Medulla oblongata (tissue), 1 donor: ENCODE data around the gene PRPF18.

Source experiments
- DNase-seq: peaks from one replicate; pipeline ENCODE4 v3.0.0-alpha.2; 2015; ENCODE audit errors: extremely low spot score

PRPF18 gene

DNA sequence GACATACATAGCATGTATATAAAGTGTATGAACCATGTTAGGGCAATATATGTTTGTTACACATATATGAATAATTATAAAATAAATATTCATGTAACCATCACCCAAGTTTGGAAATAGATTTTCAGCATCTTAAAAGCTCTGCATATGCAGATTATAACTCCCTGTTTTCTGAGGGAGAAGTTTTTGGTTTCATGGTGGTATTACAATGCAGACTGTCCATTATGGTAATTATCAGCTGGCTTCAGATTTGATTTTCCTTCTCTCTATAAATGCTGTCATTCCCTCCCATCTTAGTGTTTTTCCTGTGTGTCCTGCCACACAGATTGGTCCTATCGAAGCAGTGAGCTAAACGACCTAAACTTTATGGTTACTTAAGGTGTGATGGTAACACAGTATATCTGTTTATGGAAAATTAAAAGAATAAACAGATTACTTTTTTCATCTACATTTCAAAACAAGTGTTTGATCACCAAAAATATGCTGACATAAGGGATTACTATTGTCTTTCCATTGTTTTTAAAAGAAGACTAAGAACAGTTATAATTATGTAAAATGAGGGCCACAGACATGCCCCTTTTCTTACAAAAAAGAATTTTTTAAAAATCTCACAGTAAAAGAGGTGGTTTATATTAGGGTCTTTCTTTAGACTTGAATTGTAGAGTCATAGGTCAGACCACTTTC lies 17.7 kb downstream of the PRPF18 start:
- DNase-seq: no peak

DNA sequence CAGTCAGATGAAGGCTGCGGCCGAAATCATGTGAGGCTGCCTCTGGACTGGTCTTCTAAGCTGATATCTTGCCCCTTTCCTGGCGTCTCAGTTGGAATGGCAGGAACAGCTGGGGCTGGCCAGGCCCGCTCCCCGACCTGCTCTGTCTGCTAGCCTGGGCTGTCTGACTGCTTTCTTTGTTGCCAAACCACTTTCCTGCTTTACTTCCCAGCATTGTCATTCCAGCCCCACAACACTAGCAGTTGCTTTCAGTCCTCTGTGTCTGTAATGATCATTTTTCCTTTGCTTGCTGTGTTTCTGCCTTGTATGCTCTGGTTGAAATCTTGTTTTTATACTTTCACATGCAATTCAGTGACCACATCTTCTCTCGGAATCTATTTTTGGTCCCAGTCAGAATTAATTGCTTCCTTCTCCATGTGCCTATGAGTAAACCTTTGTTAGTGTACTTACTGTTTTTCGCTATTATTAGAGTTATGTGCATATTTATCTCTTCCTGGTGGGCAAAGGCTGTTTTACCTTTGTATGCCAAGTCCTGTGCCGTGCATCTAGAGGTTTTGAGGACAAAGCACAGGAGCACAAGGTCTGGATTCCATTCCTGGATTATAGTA lies 21.6 kb downstream of the PRPF18 start:
- peak; percentile 70 for DNase-seq

DNA sequence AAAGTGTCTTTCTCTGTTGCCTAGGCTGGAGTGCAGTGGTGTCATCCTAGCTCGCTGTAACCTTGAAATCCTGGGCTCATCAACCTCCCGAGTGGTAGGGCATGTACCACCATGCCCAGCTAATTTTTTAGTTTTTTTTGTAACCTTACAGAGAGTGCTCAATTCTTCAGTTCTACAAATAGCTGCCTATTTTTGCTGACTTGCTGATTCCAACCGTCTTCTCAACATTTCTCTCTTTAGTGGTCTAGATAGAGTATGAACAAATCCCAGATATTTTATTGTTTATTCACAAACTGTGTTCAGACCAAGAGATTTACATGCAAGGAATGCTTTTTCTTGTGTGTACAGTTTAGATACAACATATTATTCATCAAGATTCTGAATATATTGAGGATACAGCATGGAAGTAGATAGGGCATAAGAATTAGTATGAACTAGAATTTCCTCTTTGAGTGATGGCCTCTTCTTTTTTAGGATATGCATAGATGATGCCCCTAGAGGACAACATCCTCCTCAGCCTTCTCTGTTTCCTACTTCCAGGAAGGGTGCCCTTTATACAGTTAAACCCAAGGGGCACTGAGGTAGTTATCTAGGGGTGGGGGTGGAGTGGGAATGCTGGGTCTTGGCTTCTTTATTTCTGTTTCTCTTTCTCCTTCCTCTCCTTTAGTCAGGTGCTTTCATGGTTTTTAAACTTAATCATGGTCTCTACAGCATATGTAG lies 26.0 kb downstream of the PRPF18 start:
- DNase-seq: no peak

DNA sequence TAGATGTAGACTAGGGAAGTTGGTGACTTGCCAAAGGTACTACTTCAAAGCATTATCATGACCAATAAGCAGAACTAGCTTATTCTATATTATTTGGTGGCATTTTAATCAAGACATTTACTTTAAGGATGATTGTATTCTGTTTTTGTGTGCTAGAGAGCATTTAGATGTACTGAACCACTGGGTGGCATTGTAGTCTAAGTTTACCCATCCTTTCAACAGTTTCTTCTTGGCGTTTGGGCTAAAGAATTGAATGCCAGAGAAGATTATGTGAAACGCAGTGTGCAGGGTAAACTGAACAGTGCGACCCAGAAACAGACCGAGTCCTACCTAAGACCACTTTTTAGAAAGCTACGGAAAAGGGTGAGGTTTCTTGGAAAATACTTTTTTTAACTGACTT lies 26.8 kb downstream of the PRPF18 start:
- DNase-seq: peak; percentile 74

DNA sequence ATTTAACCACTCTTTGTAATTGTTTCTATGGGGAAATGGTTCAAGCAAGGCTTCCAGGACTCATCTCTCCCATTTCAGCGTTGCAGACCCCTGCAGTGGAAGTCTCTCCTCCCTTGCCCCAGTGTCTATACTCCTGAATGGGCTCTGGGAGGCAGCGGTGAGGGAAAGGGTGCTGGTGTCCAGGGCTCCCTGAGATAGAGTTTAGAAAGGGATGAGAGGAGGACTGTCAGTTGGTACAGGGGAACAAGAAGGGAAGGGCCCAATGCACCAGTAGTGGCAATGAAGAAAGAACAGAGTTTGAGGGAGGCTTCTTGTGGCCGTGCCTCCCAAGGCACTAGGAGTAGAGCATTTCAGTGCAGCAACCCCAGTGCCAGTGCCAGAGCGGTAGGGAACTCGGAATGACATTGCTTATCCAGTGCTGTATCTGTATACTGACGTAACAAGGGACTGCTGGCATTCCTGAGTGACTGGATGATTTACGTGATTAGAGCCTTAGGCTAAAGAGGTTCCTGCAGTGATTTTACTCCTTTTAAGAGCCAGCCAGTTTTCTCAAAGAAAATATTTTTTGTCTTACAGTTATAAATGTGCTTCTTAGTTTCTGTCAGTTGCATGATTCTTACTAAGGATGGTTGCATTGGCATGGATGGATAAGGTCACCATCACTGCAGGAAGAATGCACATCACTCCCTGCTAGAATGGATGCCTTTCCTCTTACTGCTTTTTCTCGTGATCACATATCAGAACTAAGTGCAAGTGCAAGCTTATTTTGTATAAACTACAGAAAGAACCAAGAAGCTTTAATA lies 28.0 kb downstream of the PRPF18 start:
- no peak for DNase-seq

DNA sequence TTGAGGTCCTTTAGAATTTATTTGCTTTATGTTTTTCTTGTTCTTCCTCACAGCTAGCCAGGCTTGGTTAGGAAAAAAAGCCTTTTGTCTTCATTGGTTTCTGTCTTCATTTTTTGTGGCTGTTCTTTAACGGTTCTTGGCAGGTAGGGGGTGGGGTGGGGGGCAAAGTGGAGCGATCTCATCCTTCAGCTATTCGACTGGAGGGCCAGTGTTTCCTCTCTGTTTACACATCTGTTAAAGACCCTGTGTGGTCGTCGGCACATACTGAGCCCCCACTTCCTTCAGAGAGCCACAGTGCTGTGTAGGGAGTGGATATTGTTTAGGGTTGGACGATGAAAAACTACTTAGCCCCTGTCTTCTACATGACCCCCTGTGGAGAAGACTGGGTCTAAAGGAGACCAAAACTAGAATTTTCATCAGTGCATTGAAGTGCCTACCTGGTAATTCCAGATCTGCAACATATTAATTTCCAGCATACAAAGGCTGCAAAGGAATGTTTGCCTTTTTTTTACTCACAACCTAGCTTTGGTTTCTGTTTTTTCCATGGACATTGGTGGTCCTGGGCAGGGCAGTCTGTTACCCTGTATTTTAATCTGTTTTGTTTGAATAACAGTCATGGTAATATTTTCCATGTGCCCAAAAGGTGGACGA lies 29.0 kb downstream of the PRPF18 start:
- DNase-seq: no peak

DNA sequence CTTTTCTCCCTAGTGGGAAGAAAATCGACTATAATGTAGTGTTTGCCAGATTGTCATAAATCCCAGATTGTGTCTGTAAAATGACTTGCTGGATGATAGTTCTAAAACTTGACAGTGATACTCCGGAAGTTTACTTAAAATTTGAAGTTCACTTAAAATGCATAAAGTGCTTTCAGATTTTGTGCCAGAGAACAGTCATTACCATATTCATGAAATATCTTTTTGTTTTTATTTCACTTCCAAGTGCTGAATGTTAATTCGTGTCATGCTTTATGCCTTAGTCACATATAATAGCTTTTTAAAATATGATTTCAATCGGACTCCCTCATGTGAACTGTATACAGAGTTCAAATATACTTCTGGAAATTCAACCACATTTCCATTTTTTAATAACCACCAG lies 30.4 kb downstream of the PRPF18 start:
- no peak for DNase-seq

DNA sequence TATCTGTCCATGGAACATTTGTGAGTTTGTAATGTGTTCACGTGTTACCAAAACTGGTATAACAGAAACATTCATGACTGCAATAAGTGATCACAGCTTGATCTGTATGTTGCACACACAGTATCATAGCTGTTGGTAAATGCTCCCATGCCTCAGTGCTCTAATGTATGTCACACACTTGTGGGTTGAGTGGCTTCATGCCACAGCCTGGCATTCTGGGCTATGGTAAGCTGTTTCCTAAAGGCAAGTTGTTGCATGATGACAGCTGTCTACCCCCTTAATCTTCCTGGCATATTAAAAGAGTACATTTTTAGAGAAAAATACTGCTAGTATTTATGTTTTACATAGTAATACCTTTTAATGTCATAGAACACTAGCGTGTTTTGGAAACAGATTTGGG lies 35.2 kb downstream of the PRPF18 start:
- no peak for DNase-seq

DNA sequence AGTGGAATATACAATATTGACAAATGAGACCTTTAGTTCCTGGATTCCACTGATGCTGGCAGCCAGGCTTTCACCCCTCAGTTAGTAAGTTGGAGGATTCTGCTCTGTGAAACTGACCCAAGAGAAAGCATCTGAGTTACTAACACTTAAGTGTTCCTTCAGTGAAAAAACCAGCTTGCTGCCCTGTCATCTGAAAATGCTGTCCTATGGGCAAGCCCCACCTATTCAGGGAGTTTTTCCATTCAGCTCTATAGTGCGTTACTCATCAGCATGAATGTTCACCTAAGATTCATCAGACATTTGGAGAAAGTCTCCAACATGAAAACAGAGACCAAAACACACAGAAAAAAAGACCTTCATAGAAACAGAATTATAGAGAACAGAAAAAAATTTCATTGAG lies 37.9 kb downstream of the PRPF18 start:
- no peak for DNase-seq

DNA sequence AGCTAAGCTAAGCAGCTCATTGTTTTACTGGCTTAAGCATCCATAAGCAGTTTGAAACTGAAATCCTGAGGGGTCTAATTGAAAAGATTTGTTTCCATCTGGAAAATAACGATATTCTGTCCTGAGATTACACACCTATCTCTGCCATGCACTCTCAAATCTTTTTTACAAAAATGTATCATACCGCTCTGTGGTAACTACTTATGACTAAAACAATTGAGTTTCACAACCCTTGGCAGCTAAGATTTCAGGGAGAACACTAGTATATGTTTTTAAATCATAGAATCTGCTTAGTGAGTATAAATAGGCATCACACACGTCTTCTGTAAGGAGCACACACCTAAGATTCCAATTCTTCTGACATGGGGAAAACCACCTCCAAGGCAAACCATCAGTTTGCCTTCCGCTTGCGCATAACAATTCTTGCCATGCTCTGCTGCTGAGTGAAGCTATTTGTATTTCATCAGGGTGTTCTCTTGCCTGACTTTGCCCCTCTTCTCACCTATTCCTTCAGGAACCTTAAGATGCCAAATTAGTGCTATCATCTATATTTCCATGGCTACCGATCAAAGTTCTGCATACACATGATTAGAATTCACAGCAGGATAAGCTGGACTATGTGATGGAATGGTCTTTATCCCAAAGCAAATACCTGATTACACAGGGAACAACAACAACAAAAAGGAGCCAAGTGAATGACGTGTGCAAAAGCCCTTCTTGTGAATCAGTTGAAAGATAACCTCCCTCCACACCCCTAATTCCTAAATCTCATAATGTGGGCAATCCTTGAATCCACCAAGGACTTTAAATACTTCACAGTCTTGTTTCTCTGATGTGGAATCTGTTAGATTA lies 40.9 kb downstream of the PRPF18 start:
- no peak for DNase-seq

DNA sequence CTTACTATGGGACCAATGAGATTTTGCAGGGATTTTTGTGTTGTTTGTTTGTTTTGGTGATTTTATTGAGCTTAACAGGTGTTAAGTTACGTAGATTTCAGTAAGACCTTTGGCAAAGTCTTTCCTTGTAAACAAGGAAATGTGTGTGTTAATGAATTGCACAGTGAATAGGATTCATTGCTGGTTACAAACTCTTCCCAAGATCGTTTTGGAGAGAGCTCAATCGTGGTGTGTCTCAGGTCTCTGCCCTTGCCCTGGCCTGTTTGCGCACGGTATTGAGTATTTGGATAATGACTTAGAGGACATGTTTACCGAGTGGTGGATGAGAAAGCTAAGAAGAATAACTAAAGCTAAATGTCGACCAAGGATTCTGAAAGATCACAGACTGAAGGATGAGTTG lies 41.9 kb downstream of the PRPF18 start:
- no peak for DNase-seq

DNA sequence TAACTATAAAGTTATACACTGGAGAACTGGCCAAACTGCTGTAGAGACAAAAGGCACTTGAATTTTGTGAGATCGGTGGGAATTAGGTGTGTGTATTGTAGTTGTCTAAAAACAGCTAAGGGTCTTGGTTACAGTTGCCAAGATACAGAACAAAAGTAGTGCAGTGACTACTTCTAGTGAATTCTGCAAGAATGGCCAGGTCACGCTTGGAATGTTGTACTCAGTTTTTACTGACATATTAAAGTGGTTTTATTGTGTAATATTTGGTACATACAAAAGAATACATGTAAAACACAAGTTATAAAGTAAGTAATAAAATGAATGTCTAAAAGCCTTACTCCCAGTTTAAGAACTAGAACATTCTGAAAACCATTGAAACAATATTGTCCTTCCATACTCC lies 42.4 kb downstream of the PRPF18 start:
- no peak for DNase-seq

DNA sequence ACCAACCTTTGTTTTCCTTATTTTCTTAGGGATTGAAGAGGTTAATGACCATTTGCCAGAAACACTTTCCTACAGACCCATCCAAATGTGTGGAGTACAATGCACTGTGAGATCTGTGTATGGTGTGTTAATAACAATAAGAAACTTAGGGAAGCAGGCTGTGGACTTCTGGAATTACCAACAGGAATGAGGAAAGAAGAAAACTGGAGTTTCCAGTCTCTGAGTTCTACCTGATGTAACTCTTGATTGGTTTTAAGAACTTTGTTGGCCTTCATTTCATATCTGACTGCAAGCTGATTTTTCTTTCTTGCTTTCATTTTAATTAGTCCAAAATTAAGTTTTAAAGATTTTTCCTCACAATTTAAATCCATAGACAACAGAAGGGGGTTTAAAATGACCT lies 43.5 kb downstream of the PRPF18 start:
- DNase-seq: no peak

DNA sequence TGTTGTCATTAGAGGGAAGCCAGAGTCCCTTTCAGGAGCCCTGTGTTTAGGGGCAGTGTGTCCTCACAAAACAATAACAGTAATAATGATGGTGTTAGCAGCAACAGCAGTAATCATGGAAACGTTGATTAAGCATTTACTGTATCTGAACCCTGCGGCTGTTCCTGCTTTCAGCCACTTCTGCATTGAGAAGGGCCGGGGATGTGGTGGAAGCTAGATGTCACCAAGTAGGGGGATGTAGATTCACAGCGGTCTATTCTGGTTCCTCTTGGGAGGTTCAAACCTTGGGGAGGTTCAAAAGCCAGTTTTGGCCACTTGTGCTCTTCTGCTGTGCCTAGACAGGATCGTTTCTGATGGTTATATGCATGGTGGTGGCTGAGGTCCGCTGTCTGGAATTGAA lies 44.8 kb downstream of the PRPF18 start:
- peak; percentile 64 for DNase-seq

DNA sequence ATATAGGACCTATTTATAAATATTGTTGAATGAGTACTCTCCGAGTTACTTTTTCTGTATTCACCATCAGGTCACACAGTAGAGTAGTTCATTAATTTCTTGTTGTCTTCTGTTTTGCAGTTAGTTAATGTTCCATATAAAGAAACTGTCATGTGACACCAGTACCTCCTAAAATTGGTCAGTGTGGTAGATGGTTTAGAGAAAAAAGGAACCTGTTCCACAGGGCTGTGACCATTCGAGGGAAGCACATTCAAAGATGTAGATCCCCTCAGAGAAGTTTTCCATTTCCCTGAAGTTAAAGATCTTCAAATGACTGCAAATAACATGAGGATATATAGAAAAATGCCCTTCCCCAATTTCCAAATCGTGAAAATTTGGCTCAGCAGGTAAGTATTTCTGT lies 45.7 kb downstream of the PRPF18 start:
- DNase-seq: peak; percentile 69

DNA sequence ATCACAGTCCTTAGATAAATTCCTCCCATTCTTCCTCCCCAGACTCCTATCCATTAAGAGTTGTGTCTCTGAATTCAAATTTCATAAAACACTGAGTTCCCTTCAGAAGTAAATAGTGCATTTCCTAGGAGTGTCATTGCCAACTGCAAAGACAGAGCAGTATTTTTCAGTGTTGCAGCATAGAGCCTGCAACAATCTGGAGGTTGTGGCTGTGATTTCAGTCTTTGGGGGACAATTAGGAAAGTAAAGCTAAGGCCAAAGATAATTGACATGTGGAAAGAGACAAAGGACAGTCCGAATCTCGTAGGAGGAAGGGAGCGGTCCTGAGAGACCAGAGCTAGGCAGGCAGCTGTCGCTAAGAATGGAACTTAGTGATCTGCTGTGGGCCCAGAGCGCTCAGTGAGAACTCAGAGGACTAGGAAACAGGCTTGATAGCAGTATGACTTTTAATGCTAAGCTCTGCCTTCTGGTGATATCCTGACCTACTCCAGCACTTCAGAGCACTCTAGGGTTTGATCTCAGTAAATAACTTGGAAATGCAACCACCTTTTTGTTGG lies 46.2 kb downstream of the PRPF18 start:
- DNase-seq: peak; percentile 21

DNA sequence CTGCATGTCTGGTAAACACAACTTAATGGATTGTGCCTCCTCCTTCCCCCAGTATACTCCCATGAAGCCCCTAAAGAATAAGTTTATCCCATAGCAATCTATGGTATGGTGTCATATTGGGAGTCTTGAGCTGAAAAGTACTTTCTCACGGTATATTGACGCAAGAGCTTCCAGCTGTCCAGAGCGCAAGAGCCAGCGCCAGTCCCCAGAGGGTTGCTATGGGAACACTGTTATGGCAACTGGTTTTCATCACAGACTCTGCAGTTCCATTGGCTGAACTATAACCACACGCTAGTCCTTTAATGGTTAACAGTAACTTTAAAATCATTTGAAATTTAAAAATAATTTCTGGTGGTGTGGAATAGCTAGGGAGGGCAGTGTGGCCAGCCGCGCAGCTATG lies 46.9 kb downstream of the PRPF18 start:
- peak; percentile 23 for DNase-seq

DNA sequence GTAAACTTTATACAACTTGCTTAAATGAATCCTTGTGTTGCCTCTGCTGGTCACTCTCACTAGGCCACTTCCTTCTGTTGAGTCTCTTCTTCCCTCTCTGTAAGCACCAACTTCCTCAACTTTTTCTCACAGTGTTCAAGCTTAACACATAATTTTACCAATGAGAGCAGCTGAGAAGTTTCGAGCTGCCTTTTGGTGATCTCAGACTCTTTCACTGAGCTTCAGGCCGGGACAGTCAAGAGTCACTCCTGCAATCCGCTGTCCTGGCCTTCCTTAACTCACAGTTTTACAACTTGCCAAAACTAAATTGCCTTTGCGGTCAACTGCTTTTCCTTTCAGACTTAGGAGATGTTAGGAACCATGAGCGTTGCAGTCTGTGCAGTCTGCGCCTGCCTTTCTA lies 47.4 kb downstream of the PRPF18 start:
- DNase-seq: peak; percentile 73

DNA sequence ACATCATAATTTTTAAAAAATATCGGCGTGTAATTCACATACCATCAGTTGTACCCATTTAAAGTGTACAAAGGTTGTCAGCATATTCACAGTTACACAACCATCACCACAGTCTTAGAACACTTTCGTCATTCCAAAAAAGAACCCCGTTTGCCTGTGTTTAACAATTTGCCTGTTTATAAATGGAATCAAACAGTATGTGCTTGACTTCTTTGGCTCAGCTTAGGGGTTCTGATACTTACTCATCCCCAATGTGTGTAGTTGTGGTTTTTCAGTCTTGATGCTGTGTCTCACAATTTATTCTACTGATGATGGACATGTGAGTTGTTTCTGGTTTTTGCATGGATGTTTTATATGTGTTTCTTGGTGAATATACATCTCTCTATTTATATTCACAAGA lies 50.0 kb downstream of the PRPF18 start:
- no peak for DNase-seq

DNA sequence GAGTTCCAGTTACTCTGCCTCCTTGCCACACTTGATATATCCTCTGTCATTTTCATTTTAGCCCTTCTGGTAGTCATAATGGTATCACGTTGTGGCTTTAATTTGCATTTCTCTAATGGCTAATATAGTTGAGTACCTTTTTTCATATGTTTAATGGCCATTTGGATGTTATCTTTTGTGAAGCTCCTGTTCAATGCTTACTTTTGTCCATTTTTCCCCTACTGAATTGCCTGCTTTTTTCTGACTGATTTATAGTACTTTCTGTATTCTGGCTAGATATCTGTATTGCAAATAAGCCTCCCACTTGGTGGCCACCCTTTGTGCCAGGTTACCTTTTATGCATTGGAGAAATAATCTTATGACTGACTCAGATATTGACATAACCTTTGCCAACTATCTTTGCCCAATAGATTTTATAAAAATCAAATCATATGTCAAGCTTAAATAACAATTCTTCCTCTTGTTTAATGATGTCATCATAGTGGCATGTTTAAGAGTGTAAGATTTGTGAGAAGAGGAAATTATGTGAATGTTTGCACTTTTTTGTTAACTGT lies 50.6 kb downstream of the PRPF18 start:
- DNase-seq: no peak
